ENCODE results near the gene MB. TPM values are rescaled to one million over a fixed set of nuclear protein-coding genes. Genes with fewer than 3 reads are reported as not detected.

Gene MB
- total RNA-seq, 1 donor from 2014 or later = not detected

GRCh38 chr22:35593891-35594470 is 23.1 kb downstream of the MB start:
- TF ChIP-seq CTCF (IDR thresholded peaks at IDR 0.05; ENCODE audit: insufficient read depth, low read length, severe bottlenecking) = no peak
- no peak overlapping the region for H3K4me3 ChIP-seq (ENCODE audit: low read depth, low read length)
- DNase-seq (ENCODE audit: low read depth) = no peak
- no peak for FAIRE-seq
- no peaks in the 10 kb centered on the region for H3K27me3 ChIP-seq (ENCODE audit: control insufficient read depth, insufficient read depth, low read length)
- H3K36me3 ChIP-seq (ENCODE audit: control insufficient read depth, insufficient read depth, low read length) = no peaks in the 10 kb centered on the region

GRCh38 chr22:35593071-35593890 is 23.8 kb downstream of the MB start:
- no peak for DNase-seq (ENCODE audit: low read depth)
- Histone ChIP-seq H3K27me3 (ENCODE audit: control insufficient read depth, insufficient read depth, low read length) (no peaks in the 10 kb centered on the region), H3K36me3 (ENCODE audit: control insufficient read depth, insufficient read depth, low read length) (no peaks in the 10 kb centered on the region), H3K4me3 (ENCODE audit: low read depth, low read length) (no peak overlapping the region)
- no peak for FAIRE-seq
- no peak for TF ChIP-seq CTCF (IDR thresholded peaks at IDR 0.05; ENCODE audit: insufficient read depth, low read length, severe bottlenecking)

DNA sequence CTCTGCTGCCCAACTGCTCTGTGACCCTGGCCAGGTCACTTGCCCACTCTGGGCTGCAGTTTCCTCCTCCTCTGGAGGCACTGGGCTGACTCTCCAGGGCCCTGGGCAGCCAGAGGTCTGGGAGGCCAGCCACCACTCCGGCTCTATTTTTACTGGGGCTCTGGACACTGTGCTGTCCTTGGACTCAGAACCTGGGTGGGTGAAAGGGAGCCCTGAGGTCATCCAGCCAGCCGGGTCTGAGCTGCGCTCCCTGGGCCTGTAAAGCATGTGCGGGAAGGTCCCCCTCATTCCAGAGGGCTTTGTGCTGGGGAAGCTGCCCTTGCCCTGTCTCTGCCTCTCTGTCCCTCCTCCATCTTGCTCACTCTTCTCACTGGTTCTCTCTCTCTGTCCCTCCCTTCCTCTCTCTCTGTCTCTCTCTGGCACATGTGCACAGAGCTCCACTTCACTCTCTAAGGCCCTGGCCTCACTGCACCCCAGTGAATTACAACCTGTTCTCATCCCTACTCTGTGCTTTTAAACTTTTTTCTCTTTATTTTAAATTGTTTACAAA is 24.6 kb downstream of the MB start:
- Histone ChIP-seq H3K36me3 (ENCODE audit: control insufficient read depth, insufficient read depth, low read length) (no peaks in the 10 kb centered on the region), H3K4me3 (ENCODE audit: low read depth, low read length) (no peak overlapping the region), H3K27me3 (ENCODE audit: control insufficient read depth, insufficient read depth, low read length) (no peaks in the 10 kb centered on the region)
- no peak for DNase-seq (ENCODE audit: low read depth)
- FAIRE-seq = no peak
- TF ChIP-seq CTCF (IDR thresholded peaks at IDR 0.05; ENCODE audit: insufficient read depth, low read length, severe bottlenecking) = no peak

- DNase-seq (ENCODE audit: low read depth) (no peak), FAIRE-seq (no peak)
- no peak for TF ChIP-seq CTCF (IDR thresholded peaks at IDR 0.05; ENCODE audit: insufficient read depth, low read length, severe bottlenecking)
- H3K36me3 ChIP-seq (ENCODE audit: control insufficient read depth, insufficient read depth, low read length) = no peaks in the 10 kb centered on the region
- no peak overlapping the region for H3K4me3 ChIP-seq (ENCODE audit: low read depth, low read length)
- no peaks in the 10 kb centered on the region for H3K27me3 ChIP-seq (ENCODE audit: control insufficient read depth, insufficient read depth, low read length)
These were observed 25.3 kb downstream of the MB start for GRCh38 chr22:35591714-35592417.

DNA sequence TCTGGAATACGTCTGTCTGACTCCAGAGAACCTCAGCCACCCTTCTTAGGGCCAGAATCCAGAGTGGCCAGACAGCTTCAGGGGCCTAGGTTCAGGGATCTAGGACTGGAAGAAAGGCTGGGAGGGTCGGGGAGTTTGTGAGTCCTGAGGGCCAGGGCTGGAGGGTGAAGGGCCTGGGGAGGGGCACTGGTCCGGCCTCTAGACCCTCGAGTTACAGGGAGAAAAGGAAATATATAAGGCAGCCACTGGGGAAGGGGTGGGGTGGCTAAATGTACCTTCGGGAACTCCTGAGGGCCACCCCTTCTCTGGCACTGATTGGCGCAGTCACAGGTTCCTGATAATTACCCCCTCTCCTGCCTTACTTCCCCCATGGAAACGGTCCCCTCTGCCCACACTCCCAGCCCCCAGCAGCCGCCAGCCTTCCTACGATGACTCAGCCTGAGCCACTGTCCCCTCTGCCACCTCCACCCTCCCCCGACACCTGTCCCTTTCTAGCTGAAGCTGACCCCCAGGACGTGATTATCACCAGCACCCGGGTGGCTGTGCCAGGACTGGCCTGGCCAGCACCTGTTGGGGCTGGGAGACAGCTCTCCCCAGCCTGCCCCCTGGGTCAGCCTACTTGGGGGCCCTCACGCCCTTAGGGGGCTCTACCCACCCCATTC is 26.4 kb downstream of the MB start:
- TF ChIP-seq CTCF (IDR thresholded peaks at IDR 0.05; ENCODE audit: insufficient read depth, low read length, severe bottlenecking) = no peak

More for the DNA sequence above, 26.4 kb downstream of the MB start:
- DNase-seq (ENCODE audit: low read depth) = no peak
- Histone ChIP-seq H3K36me3 (ENCODE audit: control insufficient read depth, insufficient read depth, low read length) (no peaks in the 10 kb centered on the region), H3K27me3 (ENCODE audit: control insufficient read depth, insufficient read depth, low read length) (no peaks in the 10 kb centered on the region), H3K4me3 (ENCODE audit: low read depth, low read length) (no peak overlapping the region)
- no peak for FAIRE-seq
